DOHH2 (cell line): ENCODE measurements around the gene ZNF526.

ENCODE experiments used
- EZH2phosphoT487 ChIP-seq: fragments of 200-600 bp; sonication (generic); IDR thresholded peaks from 2 replicates; pipeline ENCODE4 v1.6.1; 2017; ENCODE audit warnings: borderline replicate concordance, mild to moderate bottlenecking, antibody characterized with exemption, low read length, moderate library complexity, mixed read lengths
- TF ChIP-seq, protein P1 (sequence below): fragments of 200-600 bp; sonication (generic); IDR thresholded peaks from one replicate; pipeline ENCODE4 v1.5.1; 2014; ENCODE audit warnings: antibody characterized with exemption, mild to moderate bottlenecking, low read depth, low read length; ENCODE audit not compliant: poor library complexity, severe bottlenecking

DNA sequence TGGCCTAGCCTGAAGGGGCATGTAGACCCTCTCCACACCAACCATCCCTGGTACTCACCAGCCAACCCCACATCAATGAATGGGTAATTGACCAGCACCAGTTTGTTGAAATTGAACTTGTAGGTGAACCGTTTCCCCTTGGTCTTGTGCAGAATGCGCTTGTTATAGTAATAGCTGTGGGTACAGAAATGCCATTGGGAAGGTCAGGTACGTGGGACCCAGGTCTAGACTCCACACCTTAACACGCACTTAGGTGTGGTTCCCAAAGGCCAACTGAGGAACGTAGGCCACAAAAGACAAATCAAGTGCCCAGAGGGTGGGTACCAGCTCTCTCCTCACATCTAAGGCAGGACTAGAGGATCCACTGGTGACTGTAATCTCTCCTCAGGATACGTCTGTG is 29.7 kb downstream of the ZNF526 start:
- TF ChIP-seq, protein P1, sequence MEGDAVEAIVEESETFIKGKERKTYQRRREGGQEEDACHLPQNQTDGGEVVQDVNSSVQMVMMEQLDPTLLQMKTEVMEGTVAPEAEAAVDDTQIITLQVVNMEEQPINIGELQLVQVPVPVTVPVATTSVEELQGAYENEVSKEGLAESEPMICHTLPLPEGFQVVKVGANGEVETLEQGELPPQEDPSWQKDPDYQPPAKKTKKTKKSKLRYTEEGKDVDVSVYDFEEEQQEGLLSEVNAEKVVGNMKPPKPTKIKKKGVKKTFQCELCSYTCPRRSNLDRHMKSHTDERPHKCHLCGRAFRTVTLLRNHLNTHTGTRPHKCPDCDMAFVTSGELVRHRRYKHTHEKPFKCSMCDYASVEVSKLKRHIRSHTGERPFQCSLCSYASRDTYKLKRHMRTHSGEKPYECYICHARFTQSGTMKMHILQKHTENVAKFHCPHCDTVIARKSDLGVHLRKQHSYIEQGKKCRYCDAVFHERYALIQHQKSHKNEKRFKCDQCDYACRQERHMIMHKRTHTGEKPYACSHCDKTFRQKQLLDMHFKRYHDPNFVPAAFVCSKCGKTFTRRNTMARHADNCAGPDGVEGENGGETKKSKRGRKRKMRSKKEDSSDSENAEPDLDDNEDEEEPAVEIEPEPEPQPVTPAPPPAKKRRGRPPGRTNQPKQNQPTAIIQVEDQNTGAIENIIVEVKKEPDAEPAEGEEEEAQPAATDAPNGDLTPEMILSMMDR: no peak
- no peak for TF ChIP-seq EZH2phosphoT487
